Measurements from ENCODE around the gene TTLL7.

DNA sequence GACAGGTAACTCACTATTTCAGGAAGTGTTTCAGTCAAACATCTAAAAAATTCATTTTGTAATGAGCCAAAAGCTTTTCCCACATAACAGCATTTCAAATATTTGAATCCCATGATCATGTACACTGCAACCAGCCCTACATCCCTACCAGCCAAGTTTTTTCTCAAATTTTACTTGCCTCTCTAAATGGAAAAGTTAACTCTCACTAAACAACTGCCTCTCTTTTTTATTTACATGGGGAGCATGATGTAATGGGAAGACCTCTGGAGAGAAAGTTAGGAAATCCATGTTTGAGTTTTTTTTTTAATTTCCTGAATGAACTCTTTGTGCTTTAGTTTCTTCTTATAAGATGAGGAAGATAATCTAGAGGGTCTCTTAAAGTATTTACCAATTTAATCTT, 70.5 kb downstream of the TTLL7 start:
- TF ChIP-seq, protein P1, sequence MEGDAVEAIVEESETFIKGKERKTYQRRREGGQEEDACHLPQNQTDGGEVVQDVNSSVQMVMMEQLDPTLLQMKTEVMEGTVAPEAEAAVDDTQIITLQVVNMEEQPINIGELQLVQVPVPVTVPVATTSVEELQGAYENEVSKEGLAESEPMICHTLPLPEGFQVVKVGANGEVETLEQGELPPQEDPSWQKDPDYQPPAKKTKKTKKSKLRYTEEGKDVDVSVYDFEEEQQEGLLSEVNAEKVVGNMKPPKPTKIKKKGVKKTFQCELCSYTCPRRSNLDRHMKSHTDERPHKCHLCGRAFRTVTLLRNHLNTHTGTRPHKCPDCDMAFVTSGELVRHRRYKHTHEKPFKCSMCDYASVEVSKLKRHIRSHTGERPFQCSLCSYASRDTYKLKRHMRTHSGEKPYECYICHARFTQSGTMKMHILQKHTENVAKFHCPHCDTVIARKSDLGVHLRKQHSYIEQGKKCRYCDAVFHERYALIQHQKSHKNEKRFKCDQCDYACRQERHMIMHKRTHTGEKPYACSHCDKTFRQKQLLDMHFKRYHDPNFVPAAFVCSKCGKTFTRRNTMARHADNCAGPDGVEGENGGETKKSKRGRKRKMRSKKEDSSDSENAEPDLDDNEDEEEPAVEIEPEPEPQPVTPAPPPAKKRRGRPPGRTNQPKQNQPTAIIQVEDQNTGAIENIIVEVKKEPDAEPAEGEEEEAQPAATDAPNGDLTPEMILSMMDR (IDR thresholded peaks at IDR 0.05): no peak
- TF ChIP-seq POLR2A (IDR thresholded peaks at IDR 0.05; ENCODE audit: low read depth): no peak
